HG02938 (cell line): Measurements from ENCODE around the gene FRMD4A.

Experiments
- ATAC-seq: cut with Tn5 transposase; IDR thresholded peaks from one replicate; pipeline ENCODE4 v1.9.1; 2021; ENCODE audit warnings: mild to moderate bottlenecking, moderate library complexity; ENCODE audit not compliant: unreplicated experiment

Gene FRMD4A

DNA sequence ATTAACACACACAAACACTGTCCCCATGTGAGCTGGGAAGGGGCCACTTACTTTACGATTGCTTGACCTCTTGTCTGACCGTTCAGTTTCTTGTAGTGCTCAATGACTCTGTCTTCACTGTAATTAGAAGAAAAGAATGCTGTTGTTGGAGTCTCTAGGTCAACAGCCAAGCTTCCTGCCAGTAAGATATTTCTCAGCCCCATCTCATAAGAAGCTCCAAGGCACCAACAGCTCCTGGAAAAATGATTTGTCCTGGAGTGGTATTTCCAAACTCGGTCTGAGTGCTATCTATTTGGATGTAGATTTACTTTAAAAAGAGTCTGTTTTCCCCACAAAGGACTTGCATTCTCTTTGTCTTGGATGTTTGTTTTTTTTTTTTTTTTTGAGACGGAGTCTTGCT is 590.3 kb downstream of the FRMD4A start:
- no peak for ATAC-seq

DNA sequence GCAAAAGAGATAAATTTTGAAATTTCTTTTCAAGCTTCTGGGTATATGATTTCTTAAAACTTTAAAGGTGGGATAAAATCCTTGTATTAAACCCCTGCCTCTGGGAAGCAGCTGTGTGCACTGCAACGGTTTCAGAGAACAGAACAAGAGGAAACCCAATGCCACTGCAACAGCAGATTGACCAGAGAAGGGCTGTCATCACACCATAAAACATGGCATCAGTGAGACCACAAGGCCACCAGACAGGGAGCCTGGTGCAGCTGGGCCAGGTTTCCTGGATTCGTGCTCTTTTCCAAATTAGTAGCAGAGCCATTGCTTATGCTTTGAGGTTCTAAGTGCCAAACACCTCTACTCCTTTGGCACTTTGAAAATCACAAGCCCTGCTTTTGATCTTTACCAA is 591.5 kb downstream of the FRMD4A start:
- no peak for ATAC-seq

DNA sequence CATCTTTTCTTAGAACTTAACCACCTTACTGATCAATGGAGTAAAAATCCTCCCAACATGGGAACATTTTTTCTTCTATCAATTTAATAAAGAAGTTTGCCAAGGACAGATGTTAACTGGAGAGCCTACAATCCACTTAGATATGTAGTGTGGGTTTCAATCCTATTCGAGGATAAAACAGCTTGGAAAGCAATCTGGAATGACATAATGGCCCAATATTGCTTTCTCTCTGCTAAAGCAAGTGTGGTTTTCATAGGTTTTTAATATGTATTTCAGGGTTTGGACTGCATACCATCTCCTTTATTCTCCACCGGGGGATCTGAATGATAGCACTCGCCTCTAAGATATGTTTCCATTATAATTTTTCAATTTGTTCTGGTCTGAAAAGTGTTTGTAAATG is 594.2 kb downstream of the FRMD4A start:
- ATAC-seq = no peak

DNA sequence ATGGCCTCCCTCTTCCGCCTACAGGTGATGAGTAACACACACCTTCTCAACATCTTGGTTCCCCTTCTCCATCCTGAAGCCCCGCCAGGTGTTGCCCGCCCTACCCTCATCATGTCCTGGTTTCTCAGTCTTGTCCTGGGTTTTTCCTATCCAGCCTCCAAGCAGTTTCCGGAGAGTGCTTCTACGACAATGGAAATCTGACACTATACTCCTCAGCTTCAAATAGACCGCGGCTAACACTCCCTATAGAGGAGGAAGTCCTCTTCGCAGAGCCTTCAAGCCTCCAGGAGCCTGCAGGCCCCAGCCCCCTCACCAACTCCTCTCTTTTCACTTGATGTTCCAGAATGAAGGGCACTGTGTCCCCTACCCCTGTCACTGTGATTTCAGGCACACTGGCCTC is 596.6 kb downstream of the FRMD4A start:
- ATAC-seq = no peak

DNA sequence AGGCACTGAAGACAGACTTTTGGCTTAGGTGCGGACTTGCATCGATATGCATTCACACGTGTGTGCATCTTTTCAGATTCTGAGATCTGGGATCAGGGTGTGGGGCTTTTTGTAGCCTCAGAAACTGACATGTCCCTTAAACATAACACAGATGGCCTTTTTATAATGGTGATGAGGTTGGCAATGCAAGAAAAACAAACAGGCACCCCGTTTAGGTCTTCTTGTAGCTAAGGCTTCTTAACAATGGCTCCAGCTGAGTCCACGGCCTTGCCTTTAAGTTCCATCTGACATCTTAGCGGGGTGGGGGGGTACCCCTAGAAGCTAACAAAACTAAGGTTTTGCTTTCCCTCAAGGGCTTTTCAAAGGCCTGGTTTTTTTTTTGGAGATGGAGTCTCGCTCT is 597.7 kb downstream of the FRMD4A start:
- ATAC-seq = no peak

DNA sequence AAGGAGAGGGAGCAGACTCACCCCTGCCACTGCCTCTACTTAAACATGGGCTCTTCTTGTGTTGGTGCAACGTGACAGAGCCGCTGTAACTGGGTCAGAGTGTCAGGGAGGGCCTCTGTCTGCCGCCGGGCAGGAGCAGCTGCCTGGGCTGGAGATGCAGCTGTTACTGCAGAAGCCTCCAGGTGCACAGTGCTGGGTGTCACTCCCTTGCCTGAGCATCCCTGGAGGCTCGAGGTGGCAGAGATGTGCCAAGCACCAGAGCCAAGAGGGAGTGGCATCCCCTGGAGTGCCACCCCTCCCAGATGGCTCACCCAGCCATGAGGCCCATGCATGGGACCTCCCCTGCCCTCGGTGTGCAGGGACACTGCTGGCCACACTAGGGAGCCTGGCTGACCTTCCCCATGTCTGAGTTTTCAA is 598.3 kb downstream of the FRMD4A start:
- no peak for ATAC-seq

DNA sequence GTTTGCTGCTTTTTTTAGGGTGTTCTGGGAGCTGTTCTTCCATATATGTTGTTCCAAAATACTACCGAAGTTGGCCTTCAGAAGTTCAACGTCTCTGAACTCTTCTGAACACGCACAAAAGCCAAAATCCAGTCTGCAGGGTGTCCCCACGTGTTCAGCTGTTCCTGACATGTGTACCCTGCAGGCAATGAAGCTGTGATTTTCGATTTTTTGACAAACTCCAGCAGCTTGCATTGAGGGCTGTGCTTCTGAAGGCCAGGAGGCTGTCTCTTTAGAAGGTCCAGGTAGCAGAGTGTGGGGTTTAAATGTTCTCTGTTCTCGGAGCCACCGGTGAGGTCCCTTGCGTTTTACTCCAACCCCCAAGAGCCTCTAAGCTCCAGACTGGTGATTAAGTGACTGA is 598.9 kb downstream of the FRMD4A start:
- no peak for ATAC-seq

DNA sequence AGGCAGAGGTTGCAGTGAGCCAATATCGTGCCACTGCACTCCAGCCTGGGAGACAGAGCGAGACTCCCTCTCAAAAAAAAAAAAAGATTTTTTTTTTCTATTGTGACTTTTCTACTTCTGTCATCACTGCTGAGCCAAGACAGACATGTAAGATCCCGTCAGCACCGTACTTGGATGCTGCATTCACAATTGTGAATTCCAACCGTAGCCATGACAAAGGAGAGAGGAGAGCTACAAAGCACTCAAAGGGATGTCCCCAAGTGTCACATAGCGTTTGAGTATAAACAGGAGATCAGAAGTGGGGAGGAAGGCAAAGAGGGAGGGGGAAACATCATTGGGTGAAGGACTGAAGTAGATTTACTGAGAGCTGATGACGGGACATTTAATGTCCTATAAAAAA is 599.8 kb downstream of the FRMD4A start:
- ATAC-seq = no peak

DNA sequence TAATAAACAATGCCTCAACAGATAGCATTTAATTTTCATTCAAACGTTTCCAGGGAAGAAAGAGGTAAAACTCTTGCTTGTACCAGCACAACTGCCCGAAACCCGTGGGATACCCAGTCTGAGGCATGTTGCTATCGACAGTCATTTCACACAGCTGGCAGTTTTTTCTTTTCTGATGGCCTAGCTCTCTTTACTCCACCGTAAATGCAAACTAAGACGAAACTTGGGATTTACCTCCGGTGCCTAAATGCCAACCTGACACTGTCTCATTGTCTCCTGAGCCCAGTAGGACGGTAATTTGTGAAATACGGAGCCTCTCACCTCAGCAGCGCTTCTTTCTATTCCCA is 600.4 kb downstream of the FRMD4A start:
- ATAC-seq = no peak

DNA sequence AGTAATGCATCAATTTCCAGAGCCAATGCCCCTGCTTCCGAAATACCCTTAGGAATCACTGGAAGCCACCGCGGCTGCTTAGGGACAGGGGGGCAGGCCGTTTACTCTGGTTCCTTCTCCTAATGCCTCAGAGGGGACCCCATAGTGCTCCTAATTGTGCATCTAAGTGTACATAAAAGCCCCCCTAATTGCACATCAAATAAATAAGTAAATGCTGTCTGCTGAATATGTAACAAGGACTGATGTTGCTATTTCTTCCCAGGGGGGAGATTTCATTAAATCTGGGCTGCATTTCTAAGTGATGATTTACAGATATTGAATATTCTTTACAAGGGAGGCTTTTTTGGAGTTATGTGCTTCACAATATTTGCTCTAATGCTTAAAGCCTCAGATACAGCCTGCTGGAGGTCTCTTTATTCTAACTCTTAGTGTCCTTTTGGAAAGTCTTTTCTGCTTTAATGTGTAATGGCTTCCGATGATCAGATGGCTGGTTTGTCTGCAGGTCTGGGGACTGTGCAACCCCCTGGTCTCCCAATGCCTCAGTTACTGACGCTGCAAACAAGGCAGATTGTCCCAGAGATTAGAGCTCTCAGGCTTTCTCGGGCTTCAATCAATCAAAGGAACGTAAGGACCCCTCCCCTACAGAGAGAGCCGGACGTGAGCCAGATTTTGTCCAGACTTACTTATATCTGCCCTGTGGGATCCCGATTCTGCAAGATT is 601.0 kb downstream of the FRMD4A start:
- no peak for ATAC-seq

DNA sequence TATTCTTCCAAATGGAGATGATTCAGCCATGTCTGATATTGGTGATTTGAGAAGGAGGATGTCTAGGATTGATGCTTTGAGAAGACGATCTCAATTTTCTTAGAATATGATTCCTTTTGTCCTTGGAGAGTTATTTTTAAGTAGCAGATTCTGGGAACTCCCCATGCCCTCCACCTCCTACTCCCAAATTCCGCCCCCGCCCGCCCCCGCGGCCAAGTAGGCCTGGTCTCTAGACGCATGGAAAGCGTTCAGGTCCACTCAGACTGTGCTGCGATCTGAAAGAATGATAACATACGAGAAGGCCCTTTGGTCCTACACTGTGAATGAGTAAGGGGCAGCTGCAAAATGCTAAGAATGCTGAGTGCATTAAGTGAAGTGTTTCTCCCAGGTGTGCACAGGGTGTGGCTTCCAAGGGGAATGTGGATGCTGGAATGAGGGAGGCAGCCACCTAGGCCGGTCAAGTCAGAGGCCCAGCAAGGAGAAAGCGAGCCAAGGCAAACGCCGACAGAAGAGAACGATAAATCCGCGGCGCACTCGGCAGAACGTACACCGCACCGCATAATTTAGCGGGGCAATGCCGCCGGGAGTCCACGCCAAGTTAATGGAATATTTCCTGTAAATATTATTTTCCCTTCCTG is 601.7 kb downstream of the FRMD4A start:
- ATAC-seq = no peak

DNA sequence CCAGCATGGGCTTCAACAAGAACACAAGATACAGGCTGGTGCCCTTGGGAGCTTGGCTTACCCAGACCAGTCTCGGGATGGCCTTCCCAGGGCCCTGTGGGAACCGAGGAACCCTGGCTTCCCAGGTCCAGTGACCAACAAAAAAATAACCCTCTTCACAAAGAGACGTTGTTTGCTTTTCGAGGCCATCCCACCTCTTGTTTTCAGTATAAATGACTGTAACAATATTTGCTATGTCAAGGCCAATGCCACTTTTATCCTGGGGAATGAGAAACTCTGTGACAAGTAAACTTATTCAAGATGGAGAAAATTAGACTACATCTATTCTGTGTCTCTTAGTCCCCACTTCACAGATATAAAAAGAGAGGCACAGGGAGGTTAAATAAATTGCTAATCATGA is 605.1 kb downstream of the FRMD4A start:
- no peak for ATAC-seq

DNA sequence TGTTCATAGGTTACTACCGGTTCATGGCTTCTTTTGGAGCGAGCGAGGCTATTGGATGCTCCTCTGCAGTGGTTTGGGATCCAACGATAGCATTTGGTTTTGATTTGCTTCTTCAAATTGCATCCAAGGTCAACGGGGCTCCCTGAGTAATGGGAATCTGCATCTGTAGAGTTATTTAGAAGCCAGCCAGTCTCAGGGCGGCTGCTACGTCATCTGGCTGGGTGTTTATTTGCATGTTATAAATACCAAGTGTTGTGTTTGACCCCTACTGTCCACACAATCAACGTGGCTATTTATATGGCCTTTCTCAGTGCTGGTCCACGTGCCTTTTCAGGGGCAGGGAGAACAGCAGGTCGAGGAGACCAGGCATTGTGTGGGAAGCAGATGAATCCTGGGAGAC is 606.2 kb downstream of the FRMD4A start:
- ATAC-seq = no peak

DNA sequence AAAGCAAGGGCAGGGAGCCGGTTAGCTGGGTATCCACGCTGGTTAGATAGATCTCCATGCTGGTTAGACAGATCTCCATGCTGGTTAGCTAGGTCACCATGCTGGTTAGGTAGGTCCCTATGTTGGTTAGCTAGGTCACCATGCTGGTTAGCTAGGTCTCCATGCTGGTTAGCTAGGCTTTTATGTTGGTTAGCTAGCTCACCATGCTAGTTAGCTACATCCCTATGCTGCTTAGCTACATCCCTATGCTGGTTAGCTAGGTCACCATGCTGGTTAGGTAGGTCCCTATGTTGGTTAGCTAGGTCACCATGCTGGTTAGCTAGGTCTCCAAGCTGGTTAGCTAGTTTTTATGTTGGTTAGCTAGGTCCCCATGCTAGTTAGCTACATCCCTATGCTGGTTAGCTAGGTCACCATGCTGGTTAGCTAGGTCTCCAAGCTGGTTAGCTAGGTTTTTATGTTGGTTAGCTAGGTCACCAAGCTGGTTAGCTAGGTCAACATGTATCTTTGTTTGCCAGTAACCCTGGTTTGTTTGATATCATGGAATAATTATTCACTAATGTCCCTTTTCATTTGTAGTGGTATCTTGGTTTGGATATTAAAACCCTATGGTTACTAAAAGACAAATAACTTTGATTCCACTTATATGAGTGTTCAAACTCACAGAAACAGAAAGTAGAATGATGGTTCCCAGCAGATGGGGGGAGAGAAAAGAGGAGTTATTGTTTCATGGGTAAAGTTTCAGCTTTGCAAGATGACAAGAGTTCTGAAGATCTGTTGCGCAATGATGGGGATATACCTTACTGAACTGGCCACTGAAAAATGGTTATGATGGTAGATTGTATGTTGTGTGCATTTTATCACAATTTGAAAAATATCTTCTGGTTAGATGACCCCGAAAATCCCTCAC is 607.7 kb downstream of the FRMD4A start:
- ATAC-seq = no peak

DNA sequence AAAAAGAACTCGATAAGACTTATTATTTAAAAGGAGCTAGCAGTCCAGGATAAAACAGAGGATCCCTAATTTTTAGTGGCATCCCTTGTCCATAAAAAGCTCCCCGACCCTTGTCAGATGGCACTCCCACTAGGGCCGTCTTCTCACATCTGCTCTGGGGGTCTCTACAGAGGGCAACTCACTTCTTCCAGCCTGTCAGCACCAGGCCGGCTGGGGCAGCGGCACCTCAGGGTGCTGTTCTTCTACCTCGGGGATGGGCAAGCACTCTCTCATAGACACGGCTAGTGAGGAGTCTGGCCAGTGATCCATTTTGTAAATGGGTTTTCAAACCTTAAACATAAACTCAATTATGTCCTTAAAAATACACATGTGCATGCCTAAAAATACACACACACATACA is 609.2 kb downstream of the FRMD4A start:
- no peak for ATAC-seq

DNA sequence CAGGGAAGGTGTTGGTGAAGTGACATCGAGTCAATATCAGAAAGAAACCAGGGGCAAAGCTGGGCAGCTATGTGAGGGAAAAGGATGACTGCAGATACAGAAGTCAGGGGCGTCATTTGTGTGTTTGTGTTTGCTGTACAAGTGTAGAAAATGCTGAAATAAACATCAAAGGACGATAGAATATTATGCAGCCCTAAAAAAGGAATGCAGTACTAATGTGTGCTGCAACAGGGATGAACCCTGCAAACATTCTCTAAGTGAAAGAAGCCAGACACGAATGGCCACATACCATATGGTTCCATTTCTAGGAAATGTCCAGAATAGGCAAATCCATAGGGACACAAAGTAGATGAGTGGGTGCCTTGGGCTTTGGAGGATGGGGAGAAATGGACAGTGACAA is 610.0 kb downstream of the FRMD4A start:
- ATAC-seq = no peak

DNA sequence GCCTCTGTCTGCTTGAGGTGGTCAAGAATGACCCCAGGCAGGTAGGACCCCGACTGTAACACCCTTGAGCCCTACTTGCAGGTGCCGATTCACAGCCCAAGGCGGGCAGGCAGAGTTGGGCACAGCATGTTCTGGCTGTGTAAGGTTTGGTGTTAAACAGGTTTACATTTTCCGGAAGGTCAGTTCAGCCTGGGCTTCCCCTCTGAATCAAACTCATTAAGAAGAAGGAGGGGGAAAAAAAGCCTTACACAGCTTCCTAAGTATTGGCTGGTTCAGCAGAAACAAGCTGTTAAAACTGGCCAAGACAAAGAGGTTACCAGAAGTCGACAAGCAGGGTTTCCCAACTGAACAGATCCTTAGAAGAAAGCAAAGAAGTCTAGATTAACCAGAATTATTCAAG is 611.3 kb downstream of the FRMD4A start:
- ATAC-seq = no peak

DNA sequence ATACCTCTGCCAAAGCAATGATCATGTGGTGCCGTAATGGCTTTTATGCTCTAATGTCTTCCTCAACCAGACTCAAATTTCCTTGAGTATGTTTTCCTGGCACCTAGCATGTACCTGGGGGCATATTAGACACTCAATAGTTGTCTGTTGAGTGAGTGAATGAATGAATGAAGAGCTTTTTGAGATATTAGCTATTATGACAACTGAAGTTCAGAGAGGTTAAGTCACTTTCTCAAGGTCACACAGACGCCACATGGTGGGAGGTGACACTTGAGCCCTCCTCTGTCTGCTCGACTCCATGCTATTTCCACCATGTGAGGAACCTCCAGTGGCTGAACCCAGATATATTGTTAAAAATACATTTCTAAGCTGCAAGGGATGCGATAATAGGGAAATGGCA is 611.9 kb downstream of the FRMD4A start:
- no peak for ATAC-seq

DNA sequence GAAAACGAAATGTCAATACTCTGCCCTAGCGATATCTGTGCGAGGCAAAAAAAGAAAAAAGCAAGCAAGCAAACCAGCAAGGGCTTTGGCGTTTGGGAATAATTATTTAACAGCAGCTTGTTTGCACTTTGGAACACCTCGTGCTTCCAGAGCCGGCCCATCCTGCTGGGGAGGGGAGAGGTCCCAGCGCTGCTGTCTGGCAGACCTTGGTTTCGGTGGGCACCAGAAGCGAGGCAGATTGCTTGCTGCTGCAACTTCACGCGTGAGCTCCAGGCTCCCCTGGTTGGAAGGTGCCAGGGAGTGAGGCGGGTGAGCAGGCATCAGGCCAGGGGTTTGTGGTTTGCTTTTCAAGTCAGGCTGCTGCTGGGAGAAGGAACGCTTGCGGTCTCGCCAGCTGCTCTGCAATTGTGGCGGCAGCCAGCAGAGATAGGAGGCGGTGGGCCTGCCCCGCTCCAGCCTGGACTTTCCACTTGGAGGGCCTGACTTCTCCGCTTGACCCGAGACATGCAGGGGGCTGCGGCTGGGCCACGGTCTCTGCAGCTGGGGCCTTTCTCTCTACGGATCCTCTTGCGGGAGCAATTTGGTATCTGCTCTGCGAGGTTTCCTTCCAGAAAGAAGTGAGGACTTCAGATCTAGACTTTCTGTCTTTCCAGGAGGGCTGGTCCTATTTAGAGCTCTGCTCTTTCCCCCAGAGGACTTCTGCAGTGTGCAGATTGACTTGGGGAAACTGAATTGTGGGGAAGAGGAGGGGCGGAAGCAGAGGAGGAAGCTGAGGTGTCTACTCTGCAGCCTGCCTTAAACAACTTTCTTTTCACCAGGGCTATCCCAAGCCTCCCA is 612.6 kb downstream of the FRMD4A start:
- ATAC-seq = no peak

DNA sequence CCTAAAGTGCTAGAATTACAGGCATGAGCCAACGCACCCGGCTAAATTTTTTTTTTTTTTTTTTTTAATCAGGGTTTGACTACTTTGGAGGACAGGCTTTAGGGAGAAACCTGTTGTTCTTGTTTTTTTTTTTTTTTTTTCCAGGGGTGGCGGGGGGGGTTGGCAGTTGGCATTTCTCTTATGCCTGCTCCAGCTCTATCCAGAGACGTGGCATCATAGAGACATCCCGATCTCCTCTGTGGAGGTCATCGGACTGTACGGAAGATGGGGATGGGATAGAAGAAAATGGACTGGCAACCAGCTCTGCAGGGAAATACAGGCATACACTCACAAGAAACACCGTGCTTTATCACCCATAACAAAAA is 613.2 kb downstream of the FRMD4A start:
- ATAC-seq = no peak
